Fibroblast of villous mesenchyme (primary cell): ENCODE measurements around the gene MAST4. TPM values are rescaled to one million over a fixed set of nuclear protein-coding genes. Genes with fewer than 3 reads are reported as not detected.

Source experiments
- DNase-seq: peaks from one replicate; pipeline ENCODE4 v3.0.0-alpha.2; 2010; ENCODE audit warnings: low read depth
- H3K4me3 ChIP-seq: 2 replicates; pipeline ENCODE4 v1.5.1; 2011; ENCODE audit warnings: low read depth, mild to moderate bottlenecking, low read length
- CTCF ChIP-seq: IDR thresholded peaks from 2 replicates; pipeline ENCODE4 v1.5.1; 2012; ENCODE audit warnings: low read depth, mild to moderate bottlenecking, low read length; ENCODE audit not compliant: insufficient read depth
- total RNA-seq: library from RNA; depleted of rRNA; stranded (reverse); fragments of >200 nt; gene quantifications from 2 replicates; pipeline ENCODE4 v1.2.3, GENCODE V29; 2012

MAST4 gene
- total RNA-seq, 1 donor, result 8.2 TPM

GRCh38 chr5:67200809-67201562 is 604.8 kb downstream of the MAST4 start:
- no peak for TF ChIP-seq CTCF
- H3K4me3 ChIP-seq, result no peak overlapping the region
- no peak for DNase-seq

GRCh38 chr5:67201897-67202549 is 605.8 kb downstream of the MAST4 start:
- H3K4me3 ChIP-seq, result no peak overlapping the region
- no peak for TF ChIP-seq CTCF
- no peak for DNase-seq

GRCh38 chr5:67202828-67203227 is 606.6 kb downstream of the MAST4 start:
- DNase-seq, result no peak
- H3K4me3 ChIP-seq, result no peak overlapping the region
- no peak for TF ChIP-seq CTCF

- TF ChIP-seq CTCF, result no peak
- no peak overlapping the region for H3K4me3 ChIP-seq
- no peak for DNase-seq
Measured at GRCh38 chr5:67203701-67204074, 607.5 kb downstream of the MAST4 start.

DNA sequence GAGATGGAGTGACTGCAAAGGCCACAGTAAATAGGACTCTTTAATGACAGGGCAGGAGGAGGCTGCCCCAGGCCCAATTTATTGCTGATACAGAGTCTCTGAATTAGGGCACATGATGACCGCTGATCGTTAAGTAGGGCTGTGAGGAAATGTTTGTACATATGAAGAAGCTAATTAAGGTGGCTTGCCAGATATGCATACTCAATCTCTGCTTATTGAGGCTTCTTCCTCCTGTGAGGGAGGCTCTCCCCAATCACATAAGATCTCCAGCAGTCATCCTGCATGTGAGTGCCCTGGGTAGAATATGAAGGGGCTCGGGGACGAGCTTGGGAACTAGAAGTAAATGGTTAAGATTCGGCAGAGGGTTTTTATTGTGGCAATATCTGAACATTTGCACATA is 608.6 kb downstream of the MAST4 start:
- H3K4me3 ChIP-seq, result no peak overlapping the region
- TF ChIP-seq CTCF, result no peak
- DNase-seq, result no peak

GRCh38 chr5:67205981-67206380 is 609.8 kb downstream of the MAST4 start:
- no peak for TF ChIP-seq CTCF
- H3K4me3 ChIP-seq, result no peak overlapping the region
- DNase-seq, result no peak
